Stomach (tissue), 4 donors: Measurements from ENCODE around the gene AKNA.

ENCODE experiments used
- CTCF ChIP-seq, 7 experiments: fragments of 450-650 bp in 4 of 7; fragments of 200-600 bp in 3 of 7; sonication (generic) in 3 of 7; IDR thresholded peaks; one replicate each; pipeline ENCODE4 v1.5.1; 2016 to 2019; ENCODE audit warnings: antibody characterized with exemption in 7 of 7, control low read depth in 2 of 7, mild to moderate bottlenecking in 1 of 7
- POLR2A ChIP-seq, 4 donors: fragments of 450-650 bp; IDR thresholded peaks; one replicate each; pipeline ENCODE4 v1.6.1; 2016; ENCODE audit warnings: antibody characterized with exemption in 4 of 4, control low read depth in 2 of 4, mild to moderate bottlenecking in 1 of 4, moderate library complexity in 1 of 4

- no peak for TF ChIP-seq CTCF (IDR thresholded peaks at IDR 0.05)
- TF ChIP-seq POLR2A (IDR thresholded peaks at IDR 0.05): no peak
These were observed 57.1 kb downstream of the AKNA start for GRCh38 chr9:114330636-114331035.
